DOHH2 (cell line): ENCODE results near the gene MUC5B.

ENCODE experiments used
- EZH2phosphoT487 ChIP-seq: fragments of 200-600 bp; sonication (generic); IDR thresholded peaks from 2 replicates; pipeline ENCODE4 v1.6.1; 2017; ENCODE audit warnings: borderline replicate concordance, mild to moderate bottlenecking, antibody characterized with exemption, low read length, moderate library complexity, mixed read lengths
- TF ChIP-seq, protein P1 (sequence below): fragments of 200-600 bp; sonication (generic); IDR thresholded peaks from one replicate; pipeline ENCODE4 v1.5.1; 2014; ENCODE audit warnings: antibody characterized with exemption, mild to moderate bottlenecking, low read depth, low read length; ENCODE audit not compliant: poor library complexity, severe bottlenecking

- TF ChIP-seq, protein P1, sequence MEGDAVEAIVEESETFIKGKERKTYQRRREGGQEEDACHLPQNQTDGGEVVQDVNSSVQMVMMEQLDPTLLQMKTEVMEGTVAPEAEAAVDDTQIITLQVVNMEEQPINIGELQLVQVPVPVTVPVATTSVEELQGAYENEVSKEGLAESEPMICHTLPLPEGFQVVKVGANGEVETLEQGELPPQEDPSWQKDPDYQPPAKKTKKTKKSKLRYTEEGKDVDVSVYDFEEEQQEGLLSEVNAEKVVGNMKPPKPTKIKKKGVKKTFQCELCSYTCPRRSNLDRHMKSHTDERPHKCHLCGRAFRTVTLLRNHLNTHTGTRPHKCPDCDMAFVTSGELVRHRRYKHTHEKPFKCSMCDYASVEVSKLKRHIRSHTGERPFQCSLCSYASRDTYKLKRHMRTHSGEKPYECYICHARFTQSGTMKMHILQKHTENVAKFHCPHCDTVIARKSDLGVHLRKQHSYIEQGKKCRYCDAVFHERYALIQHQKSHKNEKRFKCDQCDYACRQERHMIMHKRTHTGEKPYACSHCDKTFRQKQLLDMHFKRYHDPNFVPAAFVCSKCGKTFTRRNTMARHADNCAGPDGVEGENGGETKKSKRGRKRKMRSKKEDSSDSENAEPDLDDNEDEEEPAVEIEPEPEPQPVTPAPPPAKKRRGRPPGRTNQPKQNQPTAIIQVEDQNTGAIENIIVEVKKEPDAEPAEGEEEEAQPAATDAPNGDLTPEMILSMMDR: no peak
- TF ChIP-seq EZH2phosphoT487: no peak
Measured at GRCh38 chr11:1263010-1263409, 40.1 kb downstream of the MUC5B start.
